Calu3 (cell line): ENCODE data around the gene PEAK1. TPM values are rescaled to one million over a fixed set of nuclear protein-coding genes. Genes with fewer than 3 reads are reported as not detected.
"Not testable (repeated sequence)": the region's sequence is repeated elsewhere in the genome, so short reads cannot be mapped to it uniquely, and the experiment has no call there.

Experiments
- BruUV-seq: library from RNA; stranded (reverse); fragments of 400-500 nt; replicated peaks from 2 replicates; lab custom pipeline; 2021; lab: Mats Ljungman, UMichigan
- CTCF ChIA-PET: fragments of 300-600 bp; sonication (Branson Sonifier 250); formaldehyde crosslinking; loops from one replicate; lab custom pipeline; 2022; ENCODE audit warnings: antibody characterized with exemption; lab: Charles Lee
- DNase-seq: peaks from one replicate; pipeline ENCODE4 v3.0.0; 2022
- H3K27ac Mint-ChIP-seq: one replicate; pipeline ENCODE4 v1.8.0; 2022; ENCODE audit warnings: mixed read lengths; ENCODE audit not compliant: unreplicated experiment
- H3K27me3 Mint-ChIP-seq: one replicate; pipeline ENCODE4 v1.8.0; 2022; ENCODE audit warnings: mixed read lengths; ENCODE audit not compliant: unreplicated experiment
- H3K36me3 Mint-ChIP-seq: one replicate; pipeline ENCODE4 v1.8.0; 2022; ENCODE audit warnings: mild to moderate bottlenecking, moderate library complexity, mixed read lengths; ENCODE audit not compliant: insufficient read depth, unreplicated experiment
- H3K4me1 Mint-ChIP-seq: one replicate; pipeline ENCODE4 v1.8.0; 2022; ENCODE audit warnings: mild to moderate bottlenecking, low read depth, mixed read lengths; ENCODE audit not compliant: unreplicated experiment
- H3K4me3 Mint-ChIP-seq: one replicate; pipeline ENCODE4 v1.8.0; 2022; ENCODE audit warnings: mild to moderate bottlenecking, low read depth, moderate library complexity, mixed read lengths; ENCODE audit not compliant: unreplicated experiment
- H3K9me3 Mint-ChIP-seq: one replicate; pipeline ENCODE4 v1.8.0; 2022; ENCODE audit warnings: low read depth, mixed read lengths; ENCODE audit not compliant: unreplicated experiment
- intact Hi-C: fragments of 100-400 bp; cut with micrococcal nuclease; formaldehyde crosslinking; loops from one replicate; pipeline ENCODE4 v1.10.0; 2022; ENCODE audit not compliant: unreplicated experiment
- total RNA-seq: library from RNA; stranded (reverse); gene quantifications from 2 replicates; pipeline ENCODE4 v1.2.3, GENCODE V29; 2022
- TF ChIP-seq, protein P1 (sequence below): fragments of 200-600 bp; IDR thresholded peaks from one replicate; pipeline ENCODE4 v1.8.0; 2022; ENCODE audit warnings: antibody characterized with exemption; ENCODE audit not compliant: unreplicated experiment

PEAK1 gene
- total RNA-seq, 1 experiment from 2014 or later, result 54.3 TPM

DNA sequence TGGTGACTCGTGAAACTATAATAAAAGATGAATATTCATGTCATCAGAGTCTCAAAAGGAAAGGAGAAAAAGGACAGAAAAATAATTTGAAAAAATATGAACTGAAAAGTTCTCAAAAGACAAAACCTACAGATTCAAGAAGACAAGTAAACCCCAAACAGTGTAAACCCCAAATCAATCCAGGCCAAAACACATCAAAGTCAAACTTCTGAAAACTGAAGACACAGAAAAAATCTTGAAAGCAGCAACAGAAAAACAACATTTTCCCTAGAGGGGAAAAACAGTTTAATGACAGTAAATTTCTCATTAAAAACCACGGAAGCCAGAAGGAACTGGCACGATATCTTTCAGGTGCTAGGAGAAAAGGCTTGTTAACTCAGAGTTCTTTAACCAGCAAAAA, 143.8 kb downstream of the PEAK1 start:
- H3K27ac Mint-ChIP-seq, result no peak overlapping the region
- no peaks in the 10 kb centered on the region for H3K4me1 Mint-ChIP-seq
- no TSS peak for BruUV-seq
- H3K9me3 Mint-ChIP-seq, result peaks cover 2% of the 10 kb centered on the region
- H3K27me3 Mint-ChIP-seq, result no peaks in the 10 kb centered on the region
- CTCF ChIA-PET, result no interaction called here
- TF ChIP-seq, protein P1, sequence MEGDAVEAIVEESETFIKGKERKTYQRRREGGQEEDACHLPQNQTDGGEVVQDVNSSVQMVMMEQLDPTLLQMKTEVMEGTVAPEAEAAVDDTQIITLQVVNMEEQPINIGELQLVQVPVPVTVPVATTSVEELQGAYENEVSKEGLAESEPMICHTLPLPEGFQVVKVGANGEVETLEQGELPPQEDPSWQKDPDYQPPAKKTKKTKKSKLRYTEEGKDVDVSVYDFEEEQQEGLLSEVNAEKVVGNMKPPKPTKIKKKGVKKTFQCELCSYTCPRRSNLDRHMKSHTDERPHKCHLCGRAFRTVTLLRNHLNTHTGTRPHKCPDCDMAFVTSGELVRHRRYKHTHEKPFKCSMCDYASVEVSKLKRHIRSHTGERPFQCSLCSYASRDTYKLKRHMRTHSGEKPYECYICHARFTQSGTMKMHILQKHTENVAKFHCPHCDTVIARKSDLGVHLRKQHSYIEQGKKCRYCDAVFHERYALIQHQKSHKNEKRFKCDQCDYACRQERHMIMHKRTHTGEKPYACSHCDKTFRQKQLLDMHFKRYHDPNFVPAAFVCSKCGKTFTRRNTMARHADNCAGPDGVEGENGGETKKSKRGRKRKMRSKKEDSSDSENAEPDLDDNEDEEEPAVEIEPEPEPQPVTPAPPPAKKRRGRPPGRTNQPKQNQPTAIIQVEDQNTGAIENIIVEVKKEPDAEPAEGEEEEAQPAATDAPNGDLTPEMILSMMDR, result no peak
- DNase-seq, result no peak
- intact Hi-C loops, result no loop called here
- H3K4me3 Mint-ChIP-seq, result no peak overlapping the region
- H3K36me3 Mint-ChIP-seq, result no peaks in the 10 kb centered on the region

DNA sequence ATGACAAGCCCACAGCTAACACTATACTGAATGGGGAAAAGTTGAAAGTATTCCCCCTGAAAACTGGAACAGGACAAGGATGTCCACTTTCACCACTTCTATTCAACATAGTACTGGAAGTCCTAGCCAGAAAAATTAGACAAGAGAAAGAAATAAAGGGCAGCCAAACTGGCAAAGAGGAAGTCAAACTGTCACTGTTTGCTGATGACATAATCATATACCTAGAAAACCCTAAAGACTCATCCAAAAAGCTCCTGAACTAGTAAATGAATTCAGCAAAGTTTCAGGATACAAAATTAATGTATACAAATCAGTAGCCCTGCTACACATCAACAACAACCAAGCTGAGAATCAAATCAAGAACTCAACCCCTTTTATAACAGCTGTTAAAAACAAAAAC, 146.8 kb downstream of the PEAK1 start:
- intact Hi-C loops, DNase-seq, H3K27ac Mint-ChIP-seq, H3K9me3 Mint-ChIP-seq, H3K27me3 Mint-ChIP-seq, H3K4me1 Mint-ChIP-seq, H3K4me3 Mint-ChIP-seq, CTCF ChIA-PET, BruUV-seq, H3K36me3 Mint-ChIP-seq: not testable (repeated sequence)

DNA sequence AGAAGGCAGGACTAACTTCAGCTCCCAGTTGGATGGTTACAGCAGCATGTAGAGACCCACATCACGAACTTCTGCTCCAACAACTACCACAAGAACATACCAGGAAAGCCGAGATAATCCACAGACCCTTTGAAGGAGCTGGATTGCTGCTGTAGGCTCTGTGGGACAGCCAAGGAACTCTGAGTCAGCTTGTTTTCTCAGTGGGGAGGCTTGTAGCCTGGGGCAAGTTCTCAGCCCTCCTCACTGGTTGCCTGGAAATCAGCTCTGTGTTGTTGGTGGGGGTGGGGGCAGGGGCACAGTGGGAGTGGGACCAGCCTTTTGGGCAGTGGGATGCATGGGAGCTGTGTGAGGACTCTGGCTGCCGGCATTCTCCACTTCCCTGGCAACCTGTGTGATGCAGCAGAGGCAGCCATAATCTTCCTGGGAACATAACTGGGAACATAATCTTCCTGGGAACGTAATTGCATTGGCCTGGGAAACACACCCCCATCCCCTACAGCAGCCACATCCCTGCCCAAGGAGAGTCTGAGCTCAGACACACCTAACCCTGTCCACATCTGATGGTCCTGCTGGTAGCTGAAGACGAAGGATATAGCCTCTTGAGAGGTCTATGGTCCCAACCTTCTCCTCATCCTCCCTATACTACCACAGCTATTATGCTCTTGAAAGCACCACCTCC, 153.1 kb downstream of the PEAK1 start:
- Mint-ChIP-seq H3K9me3 (no peaks in the 10 kb centered on the region), H3K27me3 (no peaks in the 10 kb centered on the region), H3K4me3 (no peak overlapping the region), H3K4me1 (no peaks in the 10 kb centered on the region), H3K36me3 (no peaks in the 10 kb centered on the region), H3K27ac (no peak overlapping the region)
- no TSS peak for BruUV-seq
- no peak for DNase-seq
- CTCF ChIA-PET, result interaction anchor here (0.7 kb wide), 1 partner anchor 1249 kb away, joined by 6 read pairs; no protein-coding TSS in a partner anchor
- intact Hi-C loops, result no loop called here
- TF ChIP-seq, protein P1, result no peak

DNA sequence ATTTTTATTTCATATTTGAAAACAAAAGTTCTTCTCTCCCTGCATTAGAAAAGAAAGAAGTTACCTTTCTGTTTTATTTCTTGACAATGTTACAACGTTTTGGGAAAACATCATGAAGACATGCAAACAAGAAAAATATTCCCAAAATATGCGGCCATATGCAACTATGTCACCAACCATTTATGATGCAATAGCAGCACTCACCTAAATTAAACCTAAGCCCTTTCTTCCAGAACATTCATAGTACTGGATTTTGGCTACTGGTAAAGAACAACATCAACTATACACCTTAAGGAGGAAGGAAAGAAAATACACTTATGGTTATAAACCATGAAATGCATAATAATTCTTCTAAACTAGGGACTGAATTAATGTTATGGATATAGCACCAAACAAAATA, 164.5 kb downstream of the PEAK1 start:
- TF ChIP-seq, protein P1, result no peak
- H3K27me3 Mint-ChIP-seq, result no peaks in the 10 kb centered on the region
- CTCF ChIA-PET, result no interaction called here
- no peak overlapping the region for H3K4me3 Mint-ChIP-seq
- intact Hi-C loops, result no loop called here
- H3K9me3 Mint-ChIP-seq, result no peaks in the 10 kb centered on the region
- no TSS peak for BruUV-seq
- H3K4me1 Mint-ChIP-seq, result no peaks in the 10 kb centered on the region
- DNase-seq, result no peak
- H3K27ac Mint-ChIP-seq, result no peak overlapping the region
- no peaks in the 10 kb centered on the region for H3K36me3 Mint-ChIP-seq

DNA sequence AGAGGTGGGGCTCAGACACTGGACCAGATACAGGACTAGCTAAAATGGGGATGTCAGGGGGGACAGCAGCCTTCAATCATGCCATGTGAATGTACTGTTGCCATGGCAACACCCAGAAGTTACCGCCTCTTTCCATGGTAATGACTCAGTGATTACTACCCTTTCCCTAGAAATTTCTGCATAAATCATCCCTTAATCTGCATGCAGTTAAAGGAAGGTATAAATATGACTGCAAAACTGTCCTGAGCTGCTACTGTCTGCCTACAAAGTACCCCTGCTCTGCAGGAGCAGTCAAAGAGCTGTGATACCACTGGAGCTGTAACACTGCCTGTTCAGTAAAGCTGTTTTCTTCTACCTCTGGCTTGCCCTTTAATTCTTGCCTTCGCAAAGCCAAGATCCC, 168.2 kb downstream of the PEAK1 start:
- H3K36me3 Mint-ChIP-seq, result no peaks in the 10 kb centered on the region
- CTCF ChIA-PET, result no interaction called here
- H3K27ac Mint-ChIP-seq, result no peak overlapping the region
- TF ChIP-seq, protein P1, result no peak
- no peak for DNase-seq
- H3K4me1 Mint-ChIP-seq, result no peaks in the 10 kb centered on the region
- BruUV-seq, result no TSS peak
- H3K27me3 Mint-ChIP-seq, result no peaks in the 10 kb centered on the region
- intact Hi-C loops, result no loop called here
- no peak overlapping the region for H3K4me3 Mint-ChIP-seq
- H3K9me3 Mint-ChIP-seq, result no peaks in the 10 kb centered on the region
